Caco-2 (cell line): Measurements from ENCODE around the gene CLEC4G. TPM values are rescaled to one million over a fixed set of nuclear protein-coding genes. Genes with fewer than 3 reads are reported as not detected.

Experiments
- BruUV-seq: library from RNA; stranded (reverse); fragments of 400-500 nt; replicated peaks from 2 replicates; lab custom pipeline; 2021; lab: Mats Ljungman, UMichigan
- CTCF ChIA-PET: fragments of 300-600 bp; sonication (Branson Sonifier 250); formaldehyde crosslinking; loops from one replicate; lab custom pipeline; 2022; ENCODE audit warnings: antibody characterized with exemption; lab: Charles Lee
- POLR2A ChIA-PET: fragments of 300-600 bp; sonication (Branson Sonifier 250); formaldehyde crosslinking; loops from one replicate; lab custom pipeline; 2022; ENCODE audit warnings: antibody characterized with exemption; lab: Charles Lee
- DNase-seq, 2 experiments: peaks; one replicate each; pipeline versions ENCODE4 v3.0.0 to v3.0.0-alpha.2; 2020 to 2022
- H3K27me3 ChIP-seq: replicated peaks from 2 replicates; pipeline ENCODE4 v1.6.0; 2011; ENCODE audit warnings: low read length; ENCODE audit not compliant: control insufficient read depth, insufficient read depth
- H3K36me3 ChIP-seq: 2 replicates; pipeline ENCODE4 v1.5.1; 2011; ENCODE audit warnings: low read length; ENCODE audit not compliant: control insufficient read depth, insufficient read depth
- H3K4me1 ChIP-seq: fragments of 250-450 bp; sonication (Bioruptor Pico); 2 replicates; pipeline ENCODE4 v1.5.1; 2020; ENCODE audit warnings: mild to moderate bottlenecking
- H3K4me3 ChIP-seq: 2 replicates; pipeline ENCODE4 v1.5.1; 2011; ENCODE audit warnings: low read depth, mild to moderate bottlenecking, control low read depth, low read length
- H3K9me3 ChIP-seq: fragments of 250-450 bp; sonication (Bioruptor Pico); 2 replicates; pipeline ENCODE4 v1.5.1; 2020; ENCODE audit warnings: mild to moderate bottlenecking, moderate library complexity
- H3K27ac Mint-ChIP-seq: one replicate; pipeline ENCODE4 v1.8.0; 2022; ENCODE audit warnings: mixed read lengths; ENCODE audit not compliant: unreplicated experiment
- H3K27me3 Mint-ChIP-seq: one replicate; pipeline ENCODE4 v1.8.0; 2022; ENCODE audit warnings: mixed read lengths; ENCODE audit not compliant: insufficient read depth, unreplicated experiment
- H3K36me3 Mint-ChIP-seq: one replicate; pipeline ENCODE4 v1.8.0; 2022; ENCODE audit warnings: mild to moderate bottlenecking, mixed read lengths; ENCODE audit not compliant: insufficient read depth, unreplicated experiment
- H3K4me1 Mint-ChIP-seq: one replicate; pipeline ENCODE4 v1.8.0; 2022; ENCODE audit warnings: low read depth, mixed read lengths; ENCODE audit not compliant: unreplicated experiment
- H3K4me3 Mint-ChIP-seq: one replicate; pipeline ENCODE4 v1.8.0; 2022; ENCODE audit warnings: mild to moderate bottlenecking, moderate library complexity, mixed read lengths; ENCODE audit not compliant: unreplicated experiment
- H3K9me3 Mint-ChIP-seq: one replicate; pipeline ENCODE4 v1.8.0; 2022; ENCODE audit warnings: mixed read lengths; ENCODE audit not compliant: unreplicated experiment
- intact Hi-C: fragments of 100-400 bp; cut with micrococcal nuclease; formaldehyde crosslinking; loops from one replicate; pipeline ENCODE4 v1.10.0; 2022; ENCODE audit not compliant: unreplicated experiment
- total RNA-seq: library from RNA; stranded (reverse); gene quantifications from 2 replicates; pipeline ENCODE4 v1.2.3, GENCODE V29; 2022
- TF ChIP-seq, protein P1 (sequence below), 2 experiments: fragments of 200-600 bp in 1 of 2; IDR thresholded peaks; 1 replicate in 1 of 2; 2 replicates in 1 of 2; pipeline versions ENCODE4 v1.5.1 to v1.8.0; 2011 to 2022; ENCODE audit warnings: antibody characterized with exemption in 1 of 2, control low read depth in 1 of 2, inconsistent platforms in 1 of 2, low read depth in 1 of 2, low read length in 1 of 2, mild to moderate bottlenecking in 1 of 2, moderate library complexity in 1 of 2; ENCODE audit not compliant: insufficient read depth in 1 of 2, severe bottlenecking in 1 of 2, unreplicated experiment in 1 of 2

The CLEC4G gene
- total RNA-seq, 1 experiment from 2014 or later: not detected

GRCh38 chr19:7730286-7731217, 1.4 kb downstream of the CLEC4G start:
- POLR2A ChIA-PET: no interaction called here
- Mint-ChIP-seq H3K4me3 (no peak overlapping the region), H3K27me3 (peaks cover 28% of the 10 kb centered on the region), H3K36me3 (no peaks in the 10 kb centered on the region), H3K4me1 (peaks cover 12% of the 10 kb centered on the region), H3K9me3 (peaks cover 9% of the 10 kb centered on the region), H3K27ac (no peak overlapping the region)
- intact Hi-C loops: no loop called here
- CTCF ChIA-PET: no interaction called here
- BruUV-seq: no TSS peak
- DNase-seq: no peak
- H3K9me3 ChIP-seq: no peaks in the 10 kb centered on the region
- no peaks in the 10 kb centered on the region for H3K4me1 ChIP-seq
- H3K27me3 ChIP-seq: no peaks in the 10 kb centered on the region
- H3K36me3 ChIP-seq: no peaks in the 10 kb centered on the region
- TF ChIP-seq, protein P1, sequence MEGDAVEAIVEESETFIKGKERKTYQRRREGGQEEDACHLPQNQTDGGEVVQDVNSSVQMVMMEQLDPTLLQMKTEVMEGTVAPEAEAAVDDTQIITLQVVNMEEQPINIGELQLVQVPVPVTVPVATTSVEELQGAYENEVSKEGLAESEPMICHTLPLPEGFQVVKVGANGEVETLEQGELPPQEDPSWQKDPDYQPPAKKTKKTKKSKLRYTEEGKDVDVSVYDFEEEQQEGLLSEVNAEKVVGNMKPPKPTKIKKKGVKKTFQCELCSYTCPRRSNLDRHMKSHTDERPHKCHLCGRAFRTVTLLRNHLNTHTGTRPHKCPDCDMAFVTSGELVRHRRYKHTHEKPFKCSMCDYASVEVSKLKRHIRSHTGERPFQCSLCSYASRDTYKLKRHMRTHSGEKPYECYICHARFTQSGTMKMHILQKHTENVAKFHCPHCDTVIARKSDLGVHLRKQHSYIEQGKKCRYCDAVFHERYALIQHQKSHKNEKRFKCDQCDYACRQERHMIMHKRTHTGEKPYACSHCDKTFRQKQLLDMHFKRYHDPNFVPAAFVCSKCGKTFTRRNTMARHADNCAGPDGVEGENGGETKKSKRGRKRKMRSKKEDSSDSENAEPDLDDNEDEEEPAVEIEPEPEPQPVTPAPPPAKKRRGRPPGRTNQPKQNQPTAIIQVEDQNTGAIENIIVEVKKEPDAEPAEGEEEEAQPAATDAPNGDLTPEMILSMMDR (IDR thresholded peaks at IDR 0.05; ENCODE audit: insufficient read depth in 1 of 2, low read depth in 1 of 2, low read length in 1 of 2, severe bottlenecking in 1 of 2, unreplicated experiment in 1 of 2): no peak
- H3K4me3 ChIP-seq: no peak overlapping the region

DNA sequence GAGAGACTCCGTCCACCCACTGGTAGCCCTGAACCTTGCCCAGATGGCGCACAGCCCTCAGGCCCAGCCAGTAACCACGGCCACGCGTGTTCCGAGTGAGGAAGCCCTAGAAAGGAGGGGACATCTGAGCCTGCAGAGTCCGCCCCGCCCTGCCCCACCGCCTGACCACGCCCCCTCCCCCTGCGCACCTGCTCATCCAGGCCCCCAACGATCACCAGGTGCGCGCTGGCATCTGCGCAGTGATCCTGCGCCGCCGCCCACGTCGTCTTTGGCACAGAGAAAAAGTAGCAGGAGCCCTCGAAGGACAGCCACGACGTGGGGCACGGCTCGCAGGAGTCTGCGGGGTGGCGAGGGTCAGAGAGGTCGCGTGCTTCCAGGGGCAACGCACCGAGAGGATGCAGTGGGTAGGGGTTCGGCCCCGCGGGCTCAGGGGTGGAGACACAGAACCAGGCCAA, 2.1 kb downstream of the CLEC4G start:
- POLR2A ChIA-PET: no interaction called here

DNA sequence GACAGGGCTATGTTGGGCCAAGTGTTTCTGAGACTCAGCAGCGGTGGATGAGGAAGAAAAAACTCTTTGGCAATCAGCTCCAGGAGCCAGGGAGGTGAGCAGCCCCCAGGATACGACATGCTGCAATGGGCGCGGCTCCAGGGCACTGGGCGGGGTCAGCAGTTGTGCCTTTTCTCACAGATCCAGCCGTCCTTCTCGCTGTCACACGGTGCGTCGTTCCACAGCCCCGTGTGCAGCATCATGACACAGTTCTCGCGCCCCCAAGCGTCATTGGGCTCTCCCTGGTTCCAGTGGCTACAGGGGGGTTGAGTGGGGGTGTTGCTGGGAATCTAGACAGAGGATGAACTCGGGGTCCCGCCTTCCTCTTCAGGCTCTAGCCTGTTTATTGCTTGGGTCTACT, 2.7 kb downstream of the CLEC4G start:
- H3K36me3 ChIP-seq: no peaks in the 10 kb centered on the region
- no peak overlapping the region for H3K4me3 Mint-ChIP-seq
- CTCF ChIA-PET: no interaction called here
- intact Hi-C loops: no loop called here
- H3K27me3 Mint-ChIP-seq: peaks cover 26% of the 10 kb centered on the region
- peak in 1 of 2 experiments; percentile 11 for DNase-seq
- no peaks in the 10 kb centered on the region for H3K9me3 ChIP-seq
- POLR2A ChIA-PET: no interaction called here
- BruUV-seq: no TSS peak
- no peak overlapping the region for H3K4me3 ChIP-seq
- H3K27me3 ChIP-seq: no peaks in the 10 kb centered on the region
- peaks cover 8% of the 10 kb centered on the region for H3K4me1 Mint-ChIP-seq
- TF ChIP-seq, protein P1 (IDR thresholded peaks at IDR 0.05; ENCODE audit: insufficient read depth in 1 of 2, low read depth in 1 of 2, low read length in 1 of 2, severe bottlenecking in 1 of 2, unreplicated experiment in 1 of 2): no peak
- no peaks in the 10 kb centered on the region for H3K36me3 Mint-ChIP-seq
- H3K9me3 Mint-ChIP-seq: peaks cover 9% of the 10 kb centered on the region
- H3K4me1 ChIP-seq: no peaks in the 10 kb centered on the region
- no peak overlapping the region for H3K27ac Mint-ChIP-seq

More for the DNA sequence above, 2.1 kb downstream of the CLEC4G start:
- intact Hi-C loops: no loop called here
- Mint-ChIP-seq H3K27me3 (peaks cover 29% of the 10 kb centered on the region), H3K9me3 (peaks cover 9% of the 10 kb centered on the region), H3K4me1 (peaks cover 12% of the 10 kb centered on the region), H3K36me3 (no peaks in the 10 kb centered on the region), H3K4me3 (no peak overlapping the region), H3K27ac (no peak overlapping the region)
- TF ChIP-seq, protein P1 (IDR thresholded peaks at IDR 0.05; ENCODE audit: insufficient read depth in 1 of 2, low read depth in 1 of 2, low read length in 1 of 2, severe bottlenecking in 1 of 2, unreplicated experiment in 1 of 2): no peak
- Histone ChIP-seq H3K36me3 (no peaks in the 10 kb centered on the region), H3K27me3 (no peaks in the 10 kb centered on the region), H3K4me1 (no peaks in the 10 kb centered on the region), H3K9me3 (no peaks in the 10 kb centered on the region), H3K4me3 (no peak overlapping the region)
- no peak for DNase-seq
- BruUV-seq: no TSS peak
- CTCF ChIA-PET: no interaction called here
